Parathyroid adenoma (tissue), 2 donors: ENCODE results near the gene RIN3.

ENCODE experiments used
- H2AFZ ChIP-seq: fragments of 300-600 bp; sonication (generic); one replicate; pipeline ENCODE4 v1.7.0; 2017; ENCODE audit warnings: antibody characterized with exemption, mild to moderate bottlenecking
- H3K27ac ChIP-seq: fragments of 300-600 bp; sonication (generic); one replicate; pipeline ENCODE4 v1.7.0; 2017
- H3K27me3 ChIP-seq: fragments of 300-600 bp; sonication (generic); one replicate; pipeline ENCODE4 v1.7.0; 2017; ENCODE audit warnings: low read length; ENCODE audit not compliant: control insufficient read depth, insufficient read depth
- H3K36me3 ChIP-seq: fragments of 300-600 bp; sonication (generic); one replicate; pipeline ENCODE4 v1.7.0; 2017; ENCODE audit warnings: low read length; ENCODE audit not compliant: control insufficient read depth, insufficient read depth
- H3K4me1 ChIP-seq: fragments of 300-600 bp; sonication (generic); one replicate; pipeline ENCODE4 v1.7.0; 2017; ENCODE audit warnings: control low read depth
- H3K4me2 ChIP-seq: fragments of 300-600 bp; sonication (generic); one replicate; pipeline ENCODE4 v1.7.0; 2017; ENCODE audit warnings: low read length
- H3K4me3 ChIP-seq: fragments of 300-600 bp; sonication (generic); one replicate; pipeline ENCODE4 v1.7.0; 2017; ENCODE audit warnings: low read depth, low read length
- H3K79me2 ChIP-seq: fragments of 300-600 bp; sonication (generic); one replicate; pipeline ENCODE4 v1.7.0; 2017; ENCODE audit warnings: control low read depth
- H3K9ac ChIP-seq: fragments of 300-600 bp; sonication (generic); one replicate; pipeline ENCODE4 v1.7.0; 2017; ENCODE audit warnings: mild to moderate bottlenecking
- H3K9me3 ChIP-seq: fragments of 300-600 bp; sonication (generic); one replicate; pipeline ENCODE4 v1.7.0; 2017; ENCODE audit warnings: low read length; ENCODE audit not compliant: control insufficient read depth
- CTCF ChIP-seq: fragments of 300-600 bp; sonication (generic); IDR thresholded peaks from one replicate; pipeline ENCODE4 v1.7.0; 2017; ENCODE audit warnings: antibody characterized with exemption, mild to moderate bottlenecking
- donor health status: primary hyperparathyroidism.

The RIN3 gene

DNA sequence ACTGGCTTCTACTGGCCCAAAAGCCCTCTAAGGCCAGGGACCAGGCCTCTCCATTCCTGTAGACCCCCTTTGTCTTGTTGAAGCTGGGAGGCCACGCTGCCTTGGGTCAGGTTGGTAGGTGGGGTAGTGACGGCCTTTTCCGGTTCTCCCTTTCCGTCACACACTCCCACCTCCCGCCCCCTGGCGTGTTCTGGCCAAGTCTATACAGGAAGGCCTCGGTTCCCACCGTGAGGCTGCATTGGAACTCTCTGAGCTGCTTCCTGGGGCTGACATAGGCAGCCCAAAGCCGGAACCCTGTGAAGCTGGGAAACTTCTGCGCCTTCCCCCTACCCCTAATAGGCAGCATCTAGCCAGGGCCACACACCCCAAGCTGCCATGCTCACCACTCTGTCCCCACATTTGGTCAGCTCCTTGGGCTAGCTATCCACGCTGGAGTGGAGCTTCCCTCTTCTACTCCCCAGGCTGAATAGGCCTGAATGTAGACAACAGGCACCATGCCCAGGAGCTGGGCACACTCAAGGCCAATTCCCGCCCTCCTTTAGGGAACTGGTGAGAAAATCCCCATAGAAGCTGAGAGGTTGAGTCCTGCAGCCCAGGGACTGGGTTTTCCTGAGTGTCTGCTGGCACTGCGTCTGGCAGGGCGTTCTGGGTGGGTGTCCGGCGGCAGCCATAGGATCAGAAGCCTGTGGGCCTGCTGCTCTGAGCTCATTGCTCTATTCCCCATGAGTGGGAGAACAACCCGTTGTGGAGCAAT lies 35.7 kb downstream of the RIN3 start:
- no peak overlapping the region for H3K4me2 ChIP-seq
- H3K27me3 ChIP-seq = no peaks in the 10 kb centered on the region
- peaks cover 7% of the 10 kb centered on the region for H3K4me1 ChIP-seq
- peaks cover 11% of the 10 kb centered on the region for H3K79me2 ChIP-seq
- no peaks in the 10 kb centered on the region for H3K9me3 ChIP-seq
- peak overlapping the region; percentile 61 for H3K27ac ChIP-seq
- H2AFZ ChIP-seq = no peak overlapping the region
- H3K36me3 ChIP-seq = no peaks in the 10 kb centered on the region
- no peak for TF ChIP-seq CTCF
- H3K4me3 ChIP-seq = no peak overlapping the region
- H3K9ac ChIP-seq = no peak overlapping the region

DNA sequence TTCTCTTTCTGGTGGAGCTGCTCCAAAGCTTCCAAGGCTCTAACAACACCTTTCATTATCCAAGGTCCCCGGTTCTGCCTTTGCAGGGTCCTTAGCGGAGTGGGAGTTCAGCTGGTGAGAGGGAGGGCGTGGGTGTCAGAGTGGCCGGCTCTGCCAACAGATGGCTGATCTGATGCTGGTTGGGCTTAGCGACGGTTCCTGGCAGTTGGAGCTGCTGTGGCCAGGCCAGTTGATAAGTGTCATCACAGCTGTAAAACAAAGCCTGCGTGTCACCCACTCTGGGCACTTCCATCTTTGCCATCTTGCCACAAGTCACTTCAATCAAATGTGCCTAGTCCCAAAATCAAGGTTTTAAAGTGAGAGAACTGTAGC lies 36.3 kb downstream of the RIN3 start:
- Histone ChIP-seq H3K27me3 (no peaks in the 10 kb centered on the region), H3K4me3 (no peak overlapping the region), H3K27ac (peak overlapping the region; percentile 61), H3K9ac (no peak overlapping the region), H3K9me3 (no peaks in the 10 kb centered on the region), H3K79me2 (peaks cover 14% of the 10 kb centered on the region), H2AFZ (no peak overlapping the region), H3K4me1 (peaks cover 7% of the 10 kb centered on the region), H3K36me3 (no peaks in the 10 kb centered on the region), H3K4me2 (no peak overlapping the region)
- no peak for TF ChIP-seq CTCF

GRCh38 chr14:92551044-92551841 lies 37.7 kb downstream of the RIN3 start:
- Histone ChIP-seq H3K4me3 (no peak overlapping the region), H3K27me3 (no peaks in the 10 kb centered on the region), H3K4me1 (peaks cover 7% of the 10 kb centered on the region), H3K4me2 (no peak overlapping the region), H3K27ac (no peak overlapping the region), H3K9ac (no peak overlapping the region), H3K79me2 (peaks cover 14% of the 10 kb centered on the region), H2AFZ (no peak overlapping the region), H3K36me3 (no peaks in the 10 kb centered on the region), H3K9me3 (no peaks in the 10 kb centered on the region)
- TF ChIP-seq CTCF = no peak

- Histone ChIP-seq H3K79me2 (peaks cover 14% of the 10 kb centered on the region), H3K4me2 (no peak overlapping the region), H3K27ac (no peak overlapping the region), H2AFZ (no peak overlapping the region), H3K4me1 (peaks cover 7% of the 10 kb centered on the region), H3K9ac (no peak overlapping the region), H3K4me3 (no peak overlapping the region), H3K9me3 (no peaks in the 10 kb centered on the region), H3K27me3 (no peaks in the 10 kb centered on the region), H3K36me3 (no peaks in the 10 kb centered on the region)
- no peak for TF ChIP-seq CTCF
These were observed 38.5 kb downstream of the RIN3 start for GRCh38 chr14:92552066-92552465.
